Measurements from ENCODE around the gene SEC23A. TPM values are rescaled to one million over a fixed set of nuclear protein-coding genes. Genes with fewer than 3 reads are reported as not detected.

Gene SEC23A
- total RNA-seq, 4 donors from 2014 or later, result 33.8 to 59.1 (median 50.3) TPM

DNA sequence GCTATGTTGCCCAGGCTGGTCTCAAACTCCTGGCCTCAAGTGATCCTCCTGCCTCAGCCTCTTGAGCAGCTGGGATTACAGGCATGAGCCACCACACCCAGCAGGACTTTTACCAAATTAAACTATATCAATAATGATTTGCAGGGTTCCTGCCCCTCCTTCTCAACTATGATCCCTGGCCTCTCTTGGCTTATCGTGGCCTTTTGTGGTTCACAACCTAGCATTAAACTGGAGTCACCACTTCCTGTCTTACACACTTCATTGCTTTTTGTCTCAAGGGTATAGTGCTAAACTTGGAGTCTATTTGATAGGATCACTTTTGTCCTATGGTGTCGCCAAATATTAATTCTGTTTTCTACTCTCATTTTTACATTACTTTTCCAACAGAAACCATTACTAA lies 64.5 kb downstream of the SEC23A start:
- H3K27me3 ChIP-seq, result no peaks in the 10 kb centered on the region
- H3K9me3 ChIP-seq, result no peaks in the 10 kb centered on the region
- peaks cover 74% of the 10 kb centered on the region for H3K36me3 ChIP-seq
- DNase-seq (ENCODE audit: low spot score in 2 of 2), result no peak
- TF ChIP-seq POLR2A (IDR thresholded peaks at IDR 0.05) (no peak), POLR2AphosphoS5 (IDR thresholded peaks at IDR 0.05) (no peak), EP300 (IDR thresholded peaks at IDR 0.05) (no peak)
- TF ChIP-seq, protein P1, sequence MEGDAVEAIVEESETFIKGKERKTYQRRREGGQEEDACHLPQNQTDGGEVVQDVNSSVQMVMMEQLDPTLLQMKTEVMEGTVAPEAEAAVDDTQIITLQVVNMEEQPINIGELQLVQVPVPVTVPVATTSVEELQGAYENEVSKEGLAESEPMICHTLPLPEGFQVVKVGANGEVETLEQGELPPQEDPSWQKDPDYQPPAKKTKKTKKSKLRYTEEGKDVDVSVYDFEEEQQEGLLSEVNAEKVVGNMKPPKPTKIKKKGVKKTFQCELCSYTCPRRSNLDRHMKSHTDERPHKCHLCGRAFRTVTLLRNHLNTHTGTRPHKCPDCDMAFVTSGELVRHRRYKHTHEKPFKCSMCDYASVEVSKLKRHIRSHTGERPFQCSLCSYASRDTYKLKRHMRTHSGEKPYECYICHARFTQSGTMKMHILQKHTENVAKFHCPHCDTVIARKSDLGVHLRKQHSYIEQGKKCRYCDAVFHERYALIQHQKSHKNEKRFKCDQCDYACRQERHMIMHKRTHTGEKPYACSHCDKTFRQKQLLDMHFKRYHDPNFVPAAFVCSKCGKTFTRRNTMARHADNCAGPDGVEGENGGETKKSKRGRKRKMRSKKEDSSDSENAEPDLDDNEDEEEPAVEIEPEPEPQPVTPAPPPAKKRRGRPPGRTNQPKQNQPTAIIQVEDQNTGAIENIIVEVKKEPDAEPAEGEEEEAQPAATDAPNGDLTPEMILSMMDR (IDR thresholded peaks at IDR 0.05), result no peak
- WGBS, result 95% methylated on average over 2 of the region's 2 CpGs
- no peak overlapping the region for H3K27ac ChIP-seq
- no peak overlapping the region for H3K4me3 ChIP-seq
- H3K4me1 ChIP-seq, result no peaks in the 10 kb centered on the region

DNA sequence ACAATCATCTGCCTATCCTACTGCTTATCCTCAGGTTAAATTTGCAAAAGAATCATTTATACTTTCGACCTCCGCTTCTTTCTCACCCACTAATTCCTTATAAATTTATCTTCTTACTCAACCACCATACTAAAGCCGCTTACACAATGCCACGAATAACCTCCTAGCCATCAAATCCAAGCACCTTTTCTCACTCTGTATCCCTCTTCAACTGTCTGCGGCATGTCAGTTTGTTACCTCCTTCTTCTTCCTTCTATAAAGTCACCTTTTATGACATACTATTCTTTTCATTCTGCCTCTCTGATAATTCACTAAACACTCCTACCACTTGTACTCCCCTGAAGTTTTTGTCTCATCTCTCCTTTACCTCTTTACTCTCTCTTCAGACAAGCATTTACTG lies 66.3 kb downstream of the SEC23A start:
- DNase-seq (ENCODE audit: low spot score in 2 of 2), result no peak
- Histone ChIP-seq H3K4me3 (no peak overlapping the region), H3K27ac (no peak overlapping the region), H3K27me3 (no peaks in the 10 kb centered on the region), H3K9me3 (no peaks in the 10 kb centered on the region), H3K36me3 (peaks cover 70% of the 10 kb centered on the region), H3K4me1 (no peaks in the 10 kb centered on the region)
- TF ChIP-seq POLR2AphosphoS5 (IDR thresholded peaks at IDR 0.05), result no peak
- no peak for TF ChIP-seq EP300 (IDR thresholded peaks at IDR 0.05)
- no peak for TF ChIP-seq POLR2A (IDR thresholded peaks at IDR 0.05)
- TF ChIP-seq, protein P1 (IDR thresholded peaks at IDR 0.05), result no peak
- 96% methylated on average over 5 of the region's 5 CpGs for WGBS

DNA sequence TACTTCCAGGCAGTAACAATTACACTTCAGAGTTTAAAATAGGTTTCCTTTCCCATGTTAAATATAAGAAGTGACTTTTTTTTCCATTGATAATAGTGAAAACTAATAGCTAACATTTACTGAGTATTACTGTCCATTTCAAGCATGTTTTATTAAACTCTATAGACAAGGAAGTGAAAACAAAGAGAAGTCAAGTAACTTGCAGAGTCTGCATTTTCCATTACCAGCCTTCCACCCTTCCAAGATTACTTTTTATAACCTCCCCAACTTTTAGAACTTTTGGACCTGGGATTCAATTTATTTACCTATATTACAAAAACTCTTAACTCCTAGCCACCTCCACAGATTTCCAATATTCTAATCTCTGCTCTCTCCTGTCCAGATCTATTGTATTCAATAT lies 67.7 kb downstream of the SEC23A start:
- DNase-seq (ENCODE audit: low spot score in 2 of 2), result no peak
- H3K4me1 ChIP-seq, result no peaks in the 10 kb centered on the region
- no peak overlapping the region for H3K27ac ChIP-seq
- H3K36me3 ChIP-seq, result peaks cover 76% of the 10 kb centered on the region
- no peaks in the 10 kb centered on the region for H3K9me3 ChIP-seq
- TF ChIP-seq POLR2AphosphoS5 (IDR thresholded peaks at IDR 0.05) (no peak), EP300 (IDR thresholded peaks at IDR 0.05) (no peak), POLR2A (IDR thresholded peaks at IDR 0.05) (no peak)
- TF ChIP-seq, protein P1 (IDR thresholded peaks at IDR 0.05), result no peak
- H3K27me3 ChIP-seq, result no peaks in the 10 kb centered on the region
- no peak overlapping the region for H3K4me3 ChIP-seq

DNA sequence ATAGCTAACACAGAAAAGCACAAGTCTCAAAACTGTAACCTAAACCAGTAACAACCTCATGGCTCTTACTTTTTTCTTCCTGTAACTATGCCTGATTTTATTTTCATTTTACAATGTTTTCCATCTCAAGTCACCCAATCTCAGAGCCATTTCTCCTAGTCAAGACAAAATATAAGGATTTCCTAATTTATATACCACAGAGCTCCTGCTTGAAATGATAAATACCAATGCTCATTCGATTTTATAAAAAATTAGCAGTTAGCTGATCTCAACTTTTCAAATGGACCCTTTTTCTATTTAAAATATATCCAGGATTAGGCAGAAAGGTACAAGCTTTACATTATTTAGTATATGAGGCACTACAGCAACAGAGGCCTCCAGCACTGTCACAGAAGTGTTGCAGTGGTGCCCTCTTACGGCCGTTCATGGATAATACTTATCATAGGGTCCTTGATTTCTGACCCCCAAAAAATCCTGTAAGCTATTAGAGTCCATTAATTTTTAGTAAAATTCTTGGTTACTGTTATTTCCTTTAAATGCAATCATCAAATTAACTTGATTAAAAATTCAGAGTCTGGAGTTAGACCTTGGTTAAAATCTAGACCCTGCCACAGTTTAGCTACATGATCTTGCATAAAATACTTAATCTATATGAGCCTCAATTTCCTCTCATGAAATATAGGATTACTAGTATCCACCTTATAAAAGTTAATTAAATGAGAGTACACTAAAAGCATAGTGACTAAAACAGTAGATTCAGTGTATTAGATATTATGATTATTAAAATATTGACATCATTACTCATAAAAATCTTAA lies 68.3 kb downstream of the SEC23A start:
- no peak for DNase-seq (ENCODE audit: low spot score in 2 of 2)
- Histone ChIP-seq H3K27ac (no peak overlapping the region), H3K27me3 (no peaks in the 10 kb centered on the region), H3K4me1 (no peaks in the 10 kb centered on the region), H3K9me3 (no peaks in the 10 kb centered on the region), H3K36me3 (peaks cover 76% of the 10 kb centered on the region), H3K4me3 (no peak overlapping the region)
- TF ChIP-seq POLR2A (IDR thresholded peaks at IDR 0.05) (no peak), EP300 (IDR thresholded peaks at IDR 0.05) (no peak), POLR2AphosphoS5 (IDR thresholded peaks at IDR 0.05) (no peak)
- TF ChIP-seq, protein P1 (IDR thresholded peaks at IDR 0.05), result no peak
- WGBS, result 72% methylated on average over 3 of the region's 3 CpGs

DNA sequence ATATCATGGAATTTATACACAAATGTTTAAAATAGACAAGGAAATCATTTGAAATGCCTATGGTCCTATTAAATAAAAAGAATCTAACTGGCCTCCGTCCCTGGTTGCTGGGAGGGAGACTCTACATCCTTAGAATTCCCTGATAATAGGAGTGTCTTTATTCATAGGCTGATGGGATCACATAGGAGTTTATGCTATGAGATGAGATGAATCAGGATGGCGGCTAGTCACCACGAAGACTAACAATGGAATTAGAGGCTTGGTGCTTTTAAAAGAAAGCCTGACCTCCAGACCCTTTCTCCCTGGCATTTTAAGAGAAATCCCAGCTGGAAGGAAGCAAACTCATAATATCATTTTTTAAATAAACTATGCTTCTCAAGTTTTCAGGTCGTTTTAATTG lies 69.7 kb downstream of the SEC23A start:
- H3K36me3 ChIP-seq, result peaks cover 69% of the 10 kb centered on the region
- no peak overlapping the region for H3K27ac ChIP-seq
- 80% methylated on average over 4 of the region's 4 CpGs for WGBS
- DNase-seq (ENCODE audit: low spot score in 2 of 2), result no peak
- H3K4me3 ChIP-seq, result no peak overlapping the region
- H3K9me3 ChIP-seq, result no peaks in the 10 kb centered on the region
- H3K4me1 ChIP-seq, result no peaks in the 10 kb centered on the region
- no peaks in the 10 kb centered on the region for H3K27me3 ChIP-seq
- no peak for TF ChIP-seq POLR2A (IDR thresholded peaks at IDR 0.05)
- no peak for TF ChIP-seq POLR2AphosphoS5 (IDR thresholded peaks at IDR 0.05)
- no peak for TF ChIP-seq EP300 (IDR thresholded peaks at IDR 0.05)
- TF ChIP-seq, protein P1 (IDR thresholded peaks at IDR 0.05), result no peak

Data from suprapubic skin (tissue), 4 donors.